Limb (tissue), 2 donors: ENCODE data around the gene GLUD2.
"Not testable (repeated sequence)": the region's sequence is repeated elsewhere in the genome, so short reads cannot be mapped to it uniquely, and the experiment has no call there.

ENCODE experiments used
- DNase-seq, 2 donors: peaks; one replicate each; pipeline ENCODE4 v3.0.0-alpha.2; 2016; ENCODE audit errors: extremely low spot score in 2 of 2

GLUD2 gene

DNA sequence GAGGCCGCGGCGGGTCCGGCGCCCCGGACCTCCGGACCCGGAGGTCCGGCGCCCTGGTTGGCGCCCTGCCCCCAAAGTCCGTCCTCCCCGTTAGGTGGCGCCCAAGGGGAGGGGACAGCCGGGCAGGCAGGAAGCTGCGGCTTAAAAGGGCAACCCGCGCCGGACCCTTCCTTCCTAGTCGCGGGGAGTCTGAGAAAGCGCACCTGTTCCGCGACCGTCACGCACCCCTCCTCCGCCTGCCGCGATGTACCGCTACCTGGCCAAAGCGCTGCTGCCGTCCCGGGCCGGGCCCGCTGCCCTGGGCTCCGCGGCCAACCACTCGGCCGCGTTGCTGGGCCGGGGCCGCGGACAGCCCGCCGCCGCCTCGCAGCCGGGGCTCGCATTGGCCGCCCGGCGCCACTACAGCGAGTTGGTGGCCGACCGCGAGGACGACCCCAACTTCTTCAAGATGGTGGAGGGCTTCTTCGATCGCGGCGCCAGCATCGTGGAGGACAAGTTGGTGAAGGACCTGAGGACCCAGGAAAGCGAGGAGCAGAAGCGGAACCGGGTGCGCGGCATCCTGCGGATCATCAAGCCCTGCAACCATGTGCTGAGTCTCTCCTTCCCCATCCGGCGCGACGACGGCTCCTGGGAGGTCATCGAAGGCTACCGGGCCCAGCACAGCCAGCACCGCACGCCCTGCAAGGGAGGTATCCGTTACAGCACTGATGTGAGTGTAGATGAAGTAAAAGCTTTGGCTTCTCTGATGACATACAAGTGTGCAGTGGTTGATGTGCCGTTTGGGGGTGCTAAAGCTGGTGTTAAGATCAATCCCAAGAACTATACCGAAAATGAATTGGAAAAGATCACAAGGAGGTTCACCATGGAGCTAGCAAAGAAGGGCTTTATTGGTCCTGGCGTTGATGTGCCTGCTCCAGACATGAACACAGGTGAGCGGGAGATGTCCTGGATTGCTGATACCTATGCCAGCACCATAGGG, at the start of gene GLUD2:
TSS of gene GLUD2 (plus strand) at position 170 of the 979 bp plus-strand sequence. CDS start at position 245, 75 bp downstream.
- DNase-seq, result peak in 1 of 2 donors; percentile 45

DNA sequence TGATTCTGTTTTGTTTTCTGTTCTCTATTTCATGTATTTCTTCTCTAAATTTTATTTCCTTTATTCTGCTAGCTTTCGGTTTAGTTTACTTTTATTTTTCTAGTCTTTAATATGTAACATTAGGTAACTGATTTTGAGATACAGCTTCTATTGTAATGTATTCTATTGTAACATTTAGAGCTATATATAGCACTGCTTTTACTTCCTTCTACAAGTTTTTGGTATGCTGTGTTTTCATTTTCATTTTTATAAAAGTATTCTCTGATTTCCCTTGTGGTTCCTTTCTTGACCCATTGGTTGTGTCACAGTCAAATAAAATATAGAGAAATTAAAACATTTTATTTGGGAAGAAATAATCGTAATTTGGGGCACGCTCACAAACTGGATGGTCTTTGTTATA, 48.0 kb upstream of the GLUD2 start:
- DNase-seq, result no peak

DNA sequence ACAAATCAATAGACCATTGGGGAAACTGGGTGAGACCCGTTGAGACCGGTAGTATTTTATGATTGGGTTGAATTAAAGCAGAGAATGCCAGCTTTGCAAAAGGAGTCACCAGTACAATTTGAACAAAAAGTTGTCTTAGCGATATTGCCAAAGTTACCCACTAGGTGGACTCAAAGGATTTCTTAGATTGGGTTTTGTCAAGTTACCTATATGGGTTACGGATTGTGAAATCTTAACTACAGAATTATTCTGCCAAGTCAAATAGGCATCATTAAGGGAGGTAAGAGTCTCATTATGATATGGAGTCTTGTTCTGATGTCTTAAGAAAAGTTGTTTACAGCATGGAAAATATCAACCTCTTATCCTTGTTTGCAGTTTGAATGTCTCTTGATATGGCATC, 46.8 kb upstream of the GLUD2 start:
- no peak for DNase-seq

DNA sequence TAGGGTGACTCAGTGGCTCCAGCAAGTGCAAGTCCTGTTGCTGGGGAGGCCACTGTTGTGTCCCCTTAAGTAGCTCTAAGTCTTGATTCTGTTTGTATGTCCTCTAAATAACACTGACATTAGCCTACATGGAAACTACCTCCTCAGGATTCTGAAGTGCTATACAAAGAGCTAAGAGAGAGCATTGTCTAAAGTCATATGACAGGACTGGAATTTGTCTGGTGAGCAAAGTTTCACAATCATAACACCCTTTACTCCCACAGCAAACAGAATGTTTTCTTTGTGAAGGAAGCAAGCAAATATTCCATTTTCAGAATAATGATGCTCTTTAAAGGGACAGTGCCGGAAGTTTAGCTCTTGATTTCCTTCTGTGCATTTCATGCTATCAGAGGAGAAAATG, 38.5 kb upstream of the GLUD2 start:
- no peak for DNase-seq

DNA sequence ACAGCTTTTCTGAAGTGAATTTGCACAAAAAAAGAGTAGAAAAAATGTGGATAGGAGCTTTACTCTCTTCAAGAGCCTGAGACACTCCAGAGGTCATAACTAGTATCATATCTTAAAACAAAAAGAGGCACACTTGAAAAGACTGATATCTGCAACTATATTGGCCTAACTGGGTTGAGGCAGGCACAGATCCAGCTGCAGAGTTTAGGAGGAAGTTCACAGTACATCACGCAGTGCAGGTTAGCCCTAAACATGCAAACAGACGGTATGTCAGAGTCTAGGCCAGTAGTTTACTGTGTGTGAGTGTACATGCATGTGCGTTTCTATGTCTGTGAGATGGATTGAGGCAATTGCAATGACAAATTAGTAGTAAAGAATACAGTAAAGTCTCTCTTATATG, 37.6 kb upstream of the GLUD2 start:
- no peak for DNase-seq

DNA sequence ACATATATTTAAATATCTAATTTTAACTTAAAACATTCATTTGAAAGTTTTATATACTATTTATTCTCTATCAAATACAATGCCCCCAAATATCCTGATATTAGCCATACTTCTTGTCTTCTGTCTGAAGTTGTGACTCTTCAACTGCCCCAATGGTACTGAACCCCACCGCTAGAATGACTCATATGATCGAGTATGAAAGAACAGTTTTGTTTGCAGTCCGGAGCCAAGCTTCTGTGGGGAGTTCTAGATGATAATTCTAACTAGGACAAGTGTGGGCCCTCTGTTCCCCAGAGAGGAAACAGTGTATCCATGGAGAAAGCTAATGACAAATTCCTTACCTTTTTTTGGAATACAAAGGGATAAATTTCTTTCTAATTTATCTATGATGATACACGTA, 37.2 kb upstream of the GLUD2 start:
- DNase-seq, result no peak

DNA sequence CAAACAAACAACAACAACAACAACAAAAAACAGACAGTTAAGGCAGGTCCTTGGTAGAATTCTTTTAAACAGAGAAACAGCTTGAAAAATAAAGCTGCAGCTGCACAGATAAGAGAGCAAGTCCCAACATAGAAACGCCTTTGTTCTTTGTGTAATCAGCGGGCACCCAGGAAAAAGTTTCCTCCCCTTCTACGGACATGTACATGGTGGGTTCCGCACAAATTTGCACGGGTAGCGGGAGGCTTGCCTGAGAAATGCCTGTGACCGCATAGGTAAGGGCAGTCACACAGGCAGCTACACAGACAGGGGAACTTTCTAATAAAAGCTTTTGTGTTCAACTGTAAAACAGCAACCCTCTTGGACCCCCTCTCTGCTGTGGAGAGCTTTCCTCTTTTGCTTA, 36.2 kb upstream of the GLUD2 start:
- DNase-seq, result no peak

DNA sequence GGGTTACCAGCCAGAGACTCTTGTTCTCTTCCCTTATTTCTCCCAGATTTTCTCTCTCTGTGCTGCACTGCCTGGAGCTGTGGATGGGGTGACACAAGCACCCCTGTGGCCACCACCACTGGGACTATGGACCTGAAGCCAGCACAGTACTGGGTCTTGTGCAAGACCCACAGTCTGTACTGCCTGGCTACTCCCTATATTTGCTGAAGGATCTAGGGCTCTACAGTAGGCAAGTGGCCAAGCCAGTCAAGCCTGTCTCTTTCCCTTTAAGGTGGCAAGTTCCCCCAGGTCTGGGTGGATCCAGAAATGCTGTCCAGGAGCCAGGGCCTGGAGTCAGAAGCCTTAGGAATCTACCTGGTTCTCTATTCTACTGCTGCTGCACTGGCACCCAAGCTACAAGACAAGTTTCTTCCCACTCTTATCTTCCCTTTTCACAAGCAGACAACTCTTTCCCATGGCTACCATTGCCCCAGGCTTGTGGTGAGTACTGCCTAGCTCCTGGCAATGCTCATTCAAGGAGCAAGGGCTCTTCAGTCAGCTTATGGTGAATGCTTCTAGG, 33.4 kb upstream of the GLUD2 start:
- no peak for DNase-seq

DNA sequence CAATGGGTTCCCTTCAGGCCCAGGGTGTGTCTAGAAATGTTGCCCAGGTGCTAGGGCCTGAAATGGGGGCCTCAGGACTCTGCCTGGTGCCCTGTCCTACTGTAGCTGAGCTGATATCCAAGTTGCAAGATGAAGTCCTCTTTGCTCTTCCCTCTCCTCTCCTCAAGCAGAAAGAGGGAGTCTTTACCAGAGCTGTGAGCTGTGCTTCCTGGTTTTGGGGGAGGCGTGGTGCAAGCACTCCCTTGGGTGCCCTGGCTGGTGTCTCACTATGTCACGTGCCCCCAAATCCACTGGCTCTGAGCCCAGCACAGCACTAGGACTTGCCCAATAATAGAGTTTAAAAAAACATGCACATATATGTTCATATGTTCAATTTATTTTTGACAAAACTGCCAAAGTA, 32.6 kb upstream of the GLUD2 start:
- DNase-seq, result no peak

DNA sequence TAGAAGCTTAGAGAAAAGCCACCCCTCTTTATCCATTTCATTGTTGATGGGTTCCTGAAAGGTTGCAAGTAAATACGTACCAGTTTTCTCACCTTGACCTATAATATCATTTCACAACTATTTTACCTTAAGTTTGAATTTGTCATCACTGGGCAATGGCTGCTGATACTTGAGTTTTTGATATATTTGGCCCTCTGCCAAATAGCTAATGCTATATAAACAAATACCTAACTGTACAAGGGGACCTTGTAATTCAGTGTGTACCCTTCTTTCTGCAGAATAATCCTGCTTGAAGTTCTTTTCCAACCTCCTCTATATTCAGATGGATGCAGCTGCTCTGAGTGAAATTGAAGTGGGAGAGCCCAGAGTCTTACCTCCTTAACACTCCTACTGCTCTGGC, 19.0 kb upstream of the GLUD2 start:
- no peak for DNase-seq

DNA sequence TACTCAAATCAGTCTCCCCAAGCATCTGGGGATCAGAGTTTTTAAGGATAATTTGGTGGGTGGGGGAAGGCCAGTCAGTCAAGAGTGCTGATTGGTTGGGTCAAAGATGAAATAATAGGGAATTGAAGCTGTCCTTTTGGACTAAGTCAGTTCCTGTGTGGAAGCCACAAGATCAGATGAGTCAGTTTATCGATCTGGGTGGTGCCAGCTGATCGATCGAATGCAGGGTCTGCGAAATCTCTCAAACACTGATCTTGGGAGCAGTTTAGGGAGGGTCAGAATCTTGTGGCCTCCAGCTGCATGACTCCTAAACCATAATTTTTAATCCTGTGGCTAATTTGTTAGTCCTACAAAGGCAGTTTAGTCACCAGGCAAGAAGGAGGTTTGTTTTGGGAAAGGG, 17.3 kb upstream of the GLUD2 start:
- no peak for DNase-seq

DNA sequence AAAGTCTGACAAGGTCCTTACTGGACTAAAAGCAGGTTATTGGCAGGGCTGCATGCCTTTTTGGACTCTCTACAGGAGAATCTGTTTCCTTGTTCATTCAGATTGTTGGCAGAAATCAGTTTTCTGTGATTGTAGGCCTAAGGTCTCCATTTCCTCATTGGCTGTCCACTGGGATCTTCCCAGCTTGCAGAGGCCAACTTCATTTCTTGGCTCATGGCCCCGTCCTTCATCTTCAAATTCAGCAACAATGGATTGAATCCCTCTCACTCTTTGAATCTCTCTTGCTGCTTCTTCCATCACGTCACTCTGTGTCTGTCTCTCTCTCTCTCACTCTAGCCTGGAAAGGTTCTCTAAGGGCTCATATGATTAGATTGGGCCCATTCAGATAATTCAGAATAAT, 14.9 kb upstream of the GLUD2 start:
- peak in 1 of 2 donors; percentile 18 for DNase-seq

DNA sequence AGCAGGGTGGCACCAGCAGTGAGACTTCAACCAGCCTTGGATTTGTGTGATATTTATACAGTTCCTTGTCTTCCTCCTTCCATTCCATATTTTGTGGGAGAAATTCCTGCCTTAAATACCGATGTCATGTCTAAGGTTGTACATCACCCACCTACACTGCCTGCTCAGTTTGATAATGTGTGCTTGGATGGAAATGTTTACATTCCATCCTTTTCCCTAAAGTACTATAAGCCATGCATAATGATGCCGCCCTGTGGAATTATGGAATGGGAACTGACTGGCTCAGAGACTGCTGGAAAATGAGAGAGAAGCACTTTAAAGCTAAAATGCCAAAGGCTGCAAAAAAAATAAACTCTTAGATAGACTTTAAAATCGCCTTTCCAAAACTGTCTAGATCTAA, 11.3 kb upstream of the GLUD2 start:
- no peak for DNase-seq

DNA sequence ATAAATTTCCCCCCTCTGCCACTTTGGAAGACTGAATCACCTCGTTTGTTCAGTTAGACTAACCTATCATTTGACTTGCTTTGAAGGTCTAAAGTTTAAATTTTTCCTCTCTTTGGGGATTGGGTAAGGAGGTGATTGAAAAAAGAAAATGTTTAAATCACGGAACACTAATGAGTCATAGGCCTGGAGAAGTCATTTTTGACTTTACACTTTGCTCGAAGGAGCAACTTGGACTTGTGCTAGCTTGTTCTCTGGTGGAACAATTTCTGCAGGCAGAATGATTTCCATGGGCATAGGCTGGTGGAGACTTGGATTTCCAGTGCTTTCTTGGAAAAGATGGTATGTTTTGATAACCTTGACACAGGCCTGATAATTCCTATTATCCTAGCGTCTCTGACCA, 10.5 kb upstream of the GLUD2 start:
- DNase-seq, result no peak

DNA sequence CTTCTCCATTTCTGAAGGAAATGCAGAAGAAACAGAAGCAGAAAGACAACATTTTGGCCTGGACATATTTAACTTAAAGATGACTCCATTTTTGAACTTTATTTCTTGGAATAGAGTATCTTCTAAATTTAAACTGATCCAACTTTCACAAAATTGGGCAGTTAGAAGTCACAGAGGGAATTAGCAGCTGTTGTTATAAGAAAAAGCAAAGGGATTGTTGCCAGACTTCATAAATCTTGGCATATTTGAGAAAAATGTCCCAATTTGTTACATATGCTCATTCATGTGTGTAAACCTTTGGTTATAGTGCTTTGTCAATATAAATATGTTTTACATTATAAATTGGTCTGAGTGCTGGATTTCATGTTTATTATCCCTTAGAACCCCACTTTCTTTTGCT, 3.4 kb downstream of the GLUD2 start:
- peak in 1 of 2 donors; percentile 6 for DNase-seq

DNA sequence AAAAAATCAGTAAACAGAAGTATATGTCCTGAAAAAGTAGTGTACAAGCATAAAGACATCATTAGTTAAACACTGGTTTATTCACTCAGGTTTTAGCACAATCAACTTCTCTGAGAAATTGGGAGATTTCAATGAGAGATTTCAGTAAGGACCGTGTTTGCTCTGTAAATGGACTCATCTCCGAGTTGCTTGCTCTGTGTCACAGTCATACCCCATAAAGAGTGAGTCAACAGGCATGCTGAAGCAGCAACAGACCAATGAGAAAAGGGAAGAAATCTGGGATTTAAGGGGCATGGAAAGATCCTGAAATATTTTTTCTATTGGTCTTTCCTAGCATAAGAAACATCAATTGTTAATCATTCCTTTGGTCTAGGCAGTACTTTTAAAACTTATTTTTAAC, 4.7 kb downstream of the GLUD2 start:
- DNase-seq, result no peak

DNA sequence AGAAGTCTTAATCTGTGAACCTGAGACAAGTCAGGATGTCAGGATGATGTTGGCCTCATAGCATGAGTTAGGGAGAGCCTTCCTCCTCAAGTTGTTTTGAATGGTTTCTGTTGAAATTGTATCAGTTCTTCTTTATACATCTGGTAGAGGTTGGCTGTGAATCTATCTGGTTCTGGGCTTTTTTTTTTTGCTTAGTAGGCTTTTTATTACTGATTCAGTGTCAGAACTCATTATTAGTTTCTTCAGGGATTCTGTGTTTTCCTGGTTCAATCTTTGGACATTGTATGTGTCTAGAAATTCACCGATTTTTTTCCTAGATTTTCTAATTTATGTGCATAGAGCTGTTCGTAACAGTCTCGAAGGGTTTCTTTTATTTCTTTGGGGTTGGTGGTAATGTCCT, 14.9 kb downstream of the GLUD2 start:
- no peak for DNase-seq

DNA sequence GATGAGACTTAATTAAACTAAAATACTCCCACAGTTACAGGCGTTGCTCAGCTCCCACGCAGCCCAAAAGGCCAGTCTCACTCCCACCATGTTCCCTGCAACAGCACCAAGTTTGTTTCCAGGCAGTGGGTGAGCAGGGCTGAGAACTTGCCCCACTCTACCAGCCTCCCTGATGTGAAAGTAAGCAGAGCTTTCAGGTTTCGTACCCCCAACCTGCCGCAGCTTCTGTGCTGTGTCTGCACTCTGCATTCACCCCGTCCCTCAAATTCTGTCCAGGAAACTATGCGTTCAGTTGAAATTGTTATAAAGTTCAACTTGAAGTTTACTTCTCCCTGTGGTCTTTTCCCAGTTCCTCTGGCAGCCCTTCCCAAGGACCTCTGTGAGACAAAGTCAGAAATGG, 17.2 kb downstream of the GLUD2 start:
- DNase-seq, result no peak

DNA sequence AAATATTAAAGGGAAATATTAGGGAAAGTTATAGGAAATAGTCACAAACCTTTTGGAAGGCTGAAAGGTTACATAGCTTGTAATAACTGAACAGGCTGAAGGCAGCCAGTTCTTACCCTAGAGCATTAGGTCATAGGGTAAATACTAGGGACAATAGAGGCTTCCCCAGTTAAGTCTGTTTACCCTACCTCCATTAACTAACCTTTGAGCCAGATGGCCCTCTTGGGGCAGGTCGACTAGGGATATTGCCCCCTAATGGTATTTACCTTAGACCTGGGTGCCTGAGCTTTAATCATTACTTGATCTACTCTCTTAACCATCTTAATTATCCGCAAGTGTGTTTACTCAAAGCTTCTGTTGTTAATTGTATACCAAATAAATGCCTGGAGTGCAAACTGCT, 36.8 kb downstream of the GLUD2 start:
- DNase-seq, result not testable (repeated sequence)

DNA sequence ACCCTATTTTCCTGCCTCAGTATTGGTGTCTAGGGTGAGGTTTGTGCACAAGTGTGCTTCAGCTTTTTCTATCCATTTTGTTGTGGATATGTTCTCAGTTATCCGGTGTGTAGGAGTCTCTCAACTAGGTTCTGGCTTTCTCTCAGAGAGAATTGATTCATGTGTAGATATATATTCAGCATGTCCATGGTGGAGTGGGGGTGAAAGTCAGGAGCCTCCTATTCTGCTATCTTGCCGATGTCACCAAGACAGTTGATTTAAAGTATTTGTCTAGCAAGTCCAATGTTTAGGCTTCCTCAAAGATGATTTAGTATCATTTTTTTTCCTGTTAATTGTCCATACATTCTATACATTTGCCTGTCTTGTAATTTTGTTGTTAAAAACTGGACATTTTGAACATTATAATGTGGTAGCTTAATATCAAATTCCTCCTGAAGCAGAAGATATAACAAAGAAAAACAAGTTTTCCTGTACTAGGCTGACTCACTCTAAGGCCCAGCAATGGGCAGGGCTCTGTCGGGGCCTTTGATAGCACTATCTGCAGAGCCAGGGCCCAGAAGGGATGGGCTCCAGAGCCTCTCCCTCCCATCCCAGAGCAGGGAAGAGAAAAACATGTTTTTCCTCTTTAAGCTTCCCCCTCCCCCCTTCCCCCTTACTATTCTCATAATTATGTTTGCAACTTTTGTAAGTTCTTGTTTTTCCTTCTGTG, 37.6 kb downstream of the GLUD2 start:
- no peak for DNase-seq

DNA sequence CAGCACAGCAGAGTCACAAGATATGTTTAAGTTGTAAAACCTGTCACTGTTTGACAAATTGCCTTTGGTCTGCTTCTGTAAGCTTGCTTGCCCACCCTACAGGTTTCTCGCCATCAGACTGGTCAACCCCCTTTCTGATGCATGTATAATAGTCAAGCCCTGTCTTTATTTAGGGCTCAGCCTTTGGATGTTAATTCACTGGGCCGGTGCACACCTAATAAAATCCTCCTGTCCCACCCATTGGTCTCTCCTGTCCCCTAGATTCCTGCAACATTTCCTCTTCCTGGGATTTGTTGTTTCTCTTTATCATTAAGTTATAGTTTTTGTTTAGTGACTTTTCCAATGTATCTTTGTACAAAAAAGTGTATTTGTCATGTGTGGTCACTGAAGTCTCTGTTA, 38.2 kb downstream of the GLUD2 start:
- no peak for DNase-seq

DNA sequence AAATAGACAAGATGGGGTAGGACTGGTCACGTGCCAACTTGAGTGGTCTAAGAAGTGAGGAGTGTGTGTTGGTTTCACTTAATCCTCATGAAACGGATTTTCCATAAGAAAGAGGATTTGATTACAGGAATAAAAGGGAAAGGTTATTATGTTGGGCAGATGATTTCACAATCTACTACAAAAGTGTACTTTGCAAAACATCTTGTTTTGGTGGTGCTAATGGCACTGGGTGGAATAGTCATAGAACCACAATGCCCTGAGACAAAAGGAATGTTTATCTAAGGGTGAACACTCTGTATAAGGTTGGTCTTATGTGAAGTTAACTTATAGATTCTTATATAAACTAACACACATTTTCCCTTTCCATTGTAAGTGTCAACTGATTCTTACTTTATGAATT, 45.6 kb downstream of the GLUD2 start:
- no peak for DNase-seq
